Cardiac muscle cell (in vitro differentiated cells and primary cell): ENCODE measurements around the gene IFNA1. TPM values are rescaled to one million over a fixed set of nuclear protein-coding genes. Genes with fewer than 3 reads are reported as not detected.

Experiments
- DNase-seq, 2 donors: peaks; one replicate each; pipeline versions ENCODE4 v3.0.0 to v3.0.0-alpha.2; 2010 to 2017; ENCODE audit warnings: low read depth in 1 of 2, low spot score in 1 of 2
- H3K27ac ChIP-seq: fragments of 200-600 bp; sonication (generic); 2 replicates; pipeline ENCODE4 v1.5.1; 2016
- H3K27me3 ChIP-seq: fragments of 200-600 bp; sonication (generic); 2 replicates; pipeline ENCODE4 v1.6.0; 2016; ENCODE audit warnings: control low read depth
- H3K36me3 ChIP-seq: fragments of 200-600 bp; sonication (generic); 2 replicates; pipeline ENCODE4 v1.5.1; 2016; ENCODE audit warnings: control low read depth
- H3K4me1 ChIP-seq: fragments of 200-600 bp; sonication (generic); 2 replicates; pipeline ENCODE4 v1.8.1; 2017; ENCODE audit warnings: low read depth, mild to moderate bottlenecking, mixed run types
- H3K4me3 ChIP-seq: fragments of 200-600 bp; sonication (generic); 2 replicates; pipeline ENCODE4 v1.5.1; 2016; ENCODE audit warnings: mild to moderate bottlenecking
- H3K9me3 ChIP-seq: fragments of 200-600 bp; sonication (generic); 2 replicates; pipeline ENCODE4 v1.5.1; 2017; ENCODE audit warnings: low read depth, mild to moderate bottlenecking, control low read depth
- polyA plus RNA-seq: library from polyadenylated mRNA; unstranded; fragments of >200 nt; fragmentation: Nextera tagmentation; extraction: Ambion mirVana; gene quantifications from 2 replicates; pipeline ENCODE4 v1.2.1, GENCODE V29; 2016
- total RNA-seq: library from RNA; depleted of rRNA; stranded (reverse); fragments of >200 nt; gene quantifications from 2 replicates; pipeline ENCODE4 v1.2.3, GENCODE V29; 2016
- TF ChIP-seq, protein P1 (sequence below): IDR thresholded peaks from 2 replicates; pipeline ENCODE4 v1.5.1; 2012; ENCODE audit warnings: low read depth, mild to moderate bottlenecking, low read length

Gene IFNA1
- total and polyA plus RNA-seq, 2 experiments from 2014 or later = not detected

DNA sequence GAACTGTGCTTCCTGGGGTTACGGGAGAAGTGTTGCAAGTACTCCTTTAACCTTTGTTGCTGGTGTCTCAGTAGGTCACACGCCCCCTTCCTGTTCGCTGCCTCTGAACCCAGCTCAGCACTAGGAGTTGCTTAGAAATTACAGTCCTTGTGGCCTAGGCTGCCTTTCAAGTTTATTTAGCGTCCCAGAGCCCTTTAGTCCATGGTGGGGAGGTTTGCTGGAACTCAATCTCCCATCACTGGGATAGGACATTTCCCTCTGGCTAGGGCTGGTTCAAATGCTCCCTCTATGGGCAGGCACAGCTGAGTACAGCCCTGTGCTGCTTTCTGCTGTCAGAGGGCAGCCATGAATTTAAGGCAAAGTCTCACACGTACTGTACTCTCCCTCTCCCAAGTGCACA lies 26.6 kb upstream of the IFNA1 start:
- TF ChIP-seq, protein P1, sequence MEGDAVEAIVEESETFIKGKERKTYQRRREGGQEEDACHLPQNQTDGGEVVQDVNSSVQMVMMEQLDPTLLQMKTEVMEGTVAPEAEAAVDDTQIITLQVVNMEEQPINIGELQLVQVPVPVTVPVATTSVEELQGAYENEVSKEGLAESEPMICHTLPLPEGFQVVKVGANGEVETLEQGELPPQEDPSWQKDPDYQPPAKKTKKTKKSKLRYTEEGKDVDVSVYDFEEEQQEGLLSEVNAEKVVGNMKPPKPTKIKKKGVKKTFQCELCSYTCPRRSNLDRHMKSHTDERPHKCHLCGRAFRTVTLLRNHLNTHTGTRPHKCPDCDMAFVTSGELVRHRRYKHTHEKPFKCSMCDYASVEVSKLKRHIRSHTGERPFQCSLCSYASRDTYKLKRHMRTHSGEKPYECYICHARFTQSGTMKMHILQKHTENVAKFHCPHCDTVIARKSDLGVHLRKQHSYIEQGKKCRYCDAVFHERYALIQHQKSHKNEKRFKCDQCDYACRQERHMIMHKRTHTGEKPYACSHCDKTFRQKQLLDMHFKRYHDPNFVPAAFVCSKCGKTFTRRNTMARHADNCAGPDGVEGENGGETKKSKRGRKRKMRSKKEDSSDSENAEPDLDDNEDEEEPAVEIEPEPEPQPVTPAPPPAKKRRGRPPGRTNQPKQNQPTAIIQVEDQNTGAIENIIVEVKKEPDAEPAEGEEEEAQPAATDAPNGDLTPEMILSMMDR = peak; percentile 35
- peaks cover 3% of the 10 kb centered on the region for H3K27me3 ChIP-seq
- no peaks in the 10 kb centered on the region for H3K4me1 ChIP-seq
- H3K4me3 ChIP-seq = no peak overlapping the region
- no peak for DNase-seq
- no peaks in the 10 kb centered on the region for H3K36me3 ChIP-seq
- no peak overlapping the region for H3K27ac ChIP-seq
- no peaks in the 10 kb centered on the region for H3K9me3 ChIP-seq

DNA sequence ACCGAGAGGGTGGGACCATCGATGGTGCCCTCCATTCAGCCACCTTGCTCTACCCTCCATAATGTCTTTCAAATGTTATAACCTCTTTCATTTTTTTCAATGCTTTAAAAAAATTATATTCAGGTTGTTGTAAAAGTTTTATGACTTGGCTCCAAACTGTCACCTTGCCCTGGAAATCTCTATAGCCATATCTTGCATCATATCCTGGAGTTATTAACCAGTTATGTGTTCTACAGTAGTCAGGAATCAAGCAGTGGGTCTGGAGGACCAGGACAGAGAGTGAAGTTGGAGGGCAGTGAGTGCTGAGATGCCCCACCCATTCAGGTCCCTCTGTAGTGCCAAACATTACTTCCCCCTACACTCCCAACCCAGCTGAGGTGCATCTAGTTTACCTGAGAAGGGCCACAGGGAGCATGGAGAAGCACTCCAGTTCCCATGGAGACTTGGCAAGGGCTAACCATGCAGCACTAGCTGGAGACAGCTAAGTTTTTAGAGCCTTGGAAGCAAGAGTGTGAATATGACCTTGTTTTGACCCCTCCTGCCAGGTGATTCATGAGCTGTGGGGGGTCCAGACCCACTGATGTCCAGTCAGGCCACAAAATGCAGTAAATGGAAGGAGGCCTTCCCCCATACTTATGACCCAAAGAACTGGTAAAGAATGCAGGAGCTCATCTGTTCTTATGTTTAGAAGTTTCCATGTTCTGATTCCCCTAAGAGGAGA lies 25.9 kb upstream of the IFNA1 start:
- H3K36me3 ChIP-seq = no peaks in the 10 kb centered on the region
- no peak for DNase-seq
- peaks cover 1% of the 10 kb centered on the region for H3K27me3 ChIP-seq
- no peaks in the 10 kb centered on the region for H3K4me1 ChIP-seq
- no peak overlapping the region for H3K4me3 ChIP-seq
- TF ChIP-seq, protein P1 = no peak
- no peaks in the 10 kb centered on the region for H3K9me3 ChIP-seq
- H3K27ac ChIP-seq = no peak overlapping the region

DNA sequence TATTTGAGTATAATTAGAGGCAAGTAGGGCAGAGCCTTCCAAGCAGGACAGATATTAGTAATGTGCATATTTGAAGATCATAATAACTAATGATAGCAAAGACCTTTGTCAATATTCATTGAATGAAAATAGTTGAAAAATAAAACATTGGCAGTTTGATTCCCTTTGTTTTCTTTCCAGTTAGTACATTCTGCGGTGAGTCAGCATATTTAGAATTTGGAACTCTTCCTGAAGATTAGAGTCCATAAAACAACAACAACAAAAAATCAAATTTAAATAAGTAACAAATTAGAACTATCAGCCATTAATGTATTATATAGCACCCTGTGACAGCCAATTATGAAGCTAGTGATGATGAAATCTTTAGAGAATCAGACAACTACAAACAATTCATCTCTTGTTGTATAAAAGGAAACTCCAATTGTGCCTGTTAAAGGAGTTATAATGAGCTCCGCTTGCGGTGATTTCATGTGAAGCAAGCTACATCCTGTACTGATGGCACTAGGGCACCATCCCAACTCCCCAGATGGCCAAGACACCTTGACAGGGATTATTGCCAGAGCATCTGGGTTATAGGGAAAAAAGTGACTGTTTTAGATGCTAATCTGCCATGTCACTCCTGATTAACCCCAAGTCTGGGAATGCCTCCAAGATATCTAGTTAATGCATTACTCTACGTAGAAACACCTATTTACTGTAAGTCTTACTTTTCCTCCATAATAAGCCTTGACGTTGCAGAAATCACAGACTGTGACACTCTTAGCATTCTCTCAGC lies 24.6 kb upstream of the IFNA1 start:
- H3K4me3 ChIP-seq = no peak overlapping the region
- H3K4me1 ChIP-seq = no peaks in the 10 kb centered on the region
- H3K27ac ChIP-seq = no peak overlapping the region
- no peaks in the 10 kb centered on the region for H3K9me3 ChIP-seq
- no peak for DNase-seq
- TF ChIP-seq, protein P1 = no peak
- H3K27me3 ChIP-seq = no peaks in the 10 kb centered on the region
- no peaks in the 10 kb centered on the region for H3K36me3 ChIP-seq

DNA sequence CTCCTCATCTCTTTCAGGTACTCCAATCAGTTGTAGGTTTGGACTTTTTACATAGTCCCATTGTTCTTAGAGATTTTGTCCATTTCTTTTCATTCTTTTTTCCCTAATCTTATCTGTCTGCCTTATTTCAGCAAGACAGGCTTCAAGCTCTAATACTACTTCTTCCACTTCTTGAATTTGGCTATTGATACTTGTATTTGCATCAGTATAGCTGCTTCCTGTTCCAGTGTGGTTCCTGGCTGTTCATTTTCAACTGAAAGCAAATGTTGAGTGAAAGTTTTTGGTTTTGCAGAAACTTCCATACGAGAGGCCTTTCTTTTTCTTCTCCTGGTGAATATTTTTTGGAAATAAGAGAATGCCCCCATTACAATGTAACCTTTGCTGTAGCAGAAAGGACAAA lies 12.0 kb upstream of the IFNA1 start:
- Histone ChIP-seq H3K27ac (no peak overlapping the region), H3K27me3 (no peaks in the 10 kb centered on the region), H3K36me3 (no peaks in the 10 kb centered on the region), H3K4me3 (no peak overlapping the region), H3K9me3 (no peaks in the 10 kb centered on the region), H3K4me1 (no peaks in the 10 kb centered on the region)
- TF ChIP-seq, protein P1 = no peak
- no peak for DNase-seq

DNA sequence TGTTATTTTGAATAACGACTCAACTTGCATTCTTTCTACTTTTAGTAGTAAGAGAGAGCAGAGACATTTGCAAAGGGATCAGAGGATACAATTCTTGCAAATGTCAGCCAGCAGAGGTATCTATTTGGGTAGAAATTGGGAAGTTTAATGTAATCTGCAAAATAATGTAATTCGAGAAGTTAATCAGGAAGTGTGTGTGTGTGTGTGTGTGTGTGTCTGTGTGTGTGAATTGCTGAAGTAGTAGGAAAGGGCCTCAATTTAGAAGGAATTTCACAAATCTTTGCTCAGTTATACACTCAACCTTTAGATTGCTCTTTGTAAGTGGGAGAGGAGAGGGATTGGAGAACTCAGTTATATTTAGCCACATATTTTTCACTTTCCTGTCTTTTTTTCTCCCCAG lies 11.0 kb upstream of the IFNA1 start:
- no peaks in the 10 kb centered on the region for H3K36me3 ChIP-seq
- no peak for DNase-seq
- no peaks in the 10 kb centered on the region for H3K27me3 ChIP-seq
- no peak overlapping the region for H3K4me3 ChIP-seq
- TF ChIP-seq, protein P1 = no peak
- no peak overlapping the region for H3K27ac ChIP-seq
- H3K9me3 ChIP-seq = no peaks in the 10 kb centered on the region
- no peaks in the 10 kb centered on the region for H3K4me1 ChIP-seq
